H1 (cell line): ENCODE data around the gene ENTPD1. TPM values are rescaled to one million over a fixed set of nuclear protein-coding genes. Genes with fewer than 3 reads are reported as not detected.

Experiments used
- CBX5 ChIP-seq: fragments of 300-800, 300-1000 bp; sonication (generic); IDR thresholded peaks from 2 replicates; pipeline ENCODE4 v1.7.1; 2016; ENCODE audit warnings: antibody characterized with exemption, low read length, low read depth
- CHD1 ChIP-seq: IDR thresholded peaks from 2 replicates; pipeline ENCODE4 v1.6.1; 2012; ENCODE audit warnings: low read depth, low read length, improper control_type of control experiment
- RFX5 ChIP-seq: IDR thresholded peaks from 2 replicates; pipeline ENCODE4 v1.6.1; 2011; ENCODE audit warnings: low read depth, low read length, improper control_type of control experiment, borderline replicate concordance
- SIN3A ChIP-seq, 2 experiments: IDR thresholded peaks in 1 of 2; conservative IDR thresholded peaks in 1 of 2; 2 replicates each; pipeline ENCODE4 v1.6.1; 2011 to 2012; ENCODE audit warnings: low read length in 2 of 2, improper control_type of control experiment in 1 of 2, low read depth in 1 of 2, mild to moderate bottlenecking in 1 of 2
- SRF ChIP-seq: IDR thresholded peaks from 2 replicates; pipeline ENCODE4 v1.6.1; 2011; ENCODE audit warnings: mild to moderate bottlenecking, low read depth, low read length, moderate library complexity
- TEAD4 ChIP-seq: IDR thresholded peaks from 2 replicates; pipeline ENCODE4 v1.6.1; 2012; ENCODE audit warnings: low read depth, low read length, inconsistent platforms, mixed read lengths
- polyA plus RNA-seq, 7 experiments: library from polyadenylated mRNA; depleted of rRNA in 3 of 7; stranded (reverse) in 5 of 7; unstranded in 2 of 7; fragments of >200 nt in 5 of 7; fragments of 200-250 nt in 2 of 7; gene quantifications; 1 replicate in 5 of 7; 2 replicates in 1 of 7; 4 replicates in 1 of 7; pipeline versions ENCODE4 v1.2.1 to v1.2.3, GENCODE V29; 2011 to 2013; ENCODE audit warnings: missing spikeins in 2 of 7, mixed read lengths in 2 of 7
- total RNA-seq: library from RNA; stranded (reverse); fragmentation: NEBNext Ultra II Directional; extraction: Animal tissue kit (Norgen Biotek cat#: 25700); gene quantifications from 2 replicates; pipeline ENCODE4 v1.2.1, GENCODE V29; 2021

ENTPD1 gene
- total and polyA plus RNA-seq, 2 of the 8 experiments (the other 6 are each of a cell fraction or from before 2014, with no cell fraction given) = 2.2 to 2.5 TPM

GRCh38 chr10:95742962-95743535 lies 12.9 kb upstream of the ENTPD1 start (continued):
- TF ChIP-seq CBX5 = no peak
- TF ChIP-seq CHD1 = no peak
- no peak for TF ChIP-seq SIN3A (conservative IDR thresholded peaks at IDR 0.05 in 1 of 2, IDR thresholded peaks at IDR 0.05 in 1 of 2; ENCODE audit: low read depth in 1 of 2, low read length in 2 of 2)
- TF ChIP-seq RFX5 = no peak
- TF ChIP-seq SRF = no peak
- TF ChIP-seq TEAD4 = no peak
- TF ChIP-seq, all 59 proteins: peak for 0
